Effector memory CD4-positive, alpha-beta T cell (primary cell): Measurements from ENCODE around the gene PDPK1.
"Not testable (repeated sequence)": the region's sequence is repeated elsewhere in the genome, so short reads cannot be mapped to it uniquely, and the experiment has no call there.

ENCODE experiments used
- DNase-seq, 3 donors: peaks; one replicate each; pipeline ENCODE4 v3.0.0-alpha.2; 2020
- H3K27ac ChIP-seq: 2 replicates; pipeline ENCODE4 v1.7.0; 2013; ENCODE audit warnings: mild to moderate bottlenecking, low read length, moderate library complexity; ENCODE audit not compliant: insufficient read depth, poor library complexity, severe bottlenecking
- H3K27me3 ChIP-seq: replicated peaks from 2 replicates; pipeline ENCODE4 v1.7.0; 2013; ENCODE audit warnings: mild to moderate bottlenecking, low read length; ENCODE audit not compliant: insufficient read depth, control insufficient read depth, poor library complexity, severe bottlenecking
- H3K36me3 ChIP-seq: 2 replicates; pipeline ENCODE4 v1.7.0; 2013; ENCODE audit warnings: mild to moderate bottlenecking, low read length, moderate library complexity; ENCODE audit not compliant: control insufficient read depth, insufficient read depth
- H3K4me1 ChIP-seq: 2 replicates; pipeline ENCODE4 v1.7.0; 2013; ENCODE audit warnings: low read length, mild to moderate bottlenecking; ENCODE audit not compliant: control insufficient read depth, insufficient read depth, poor library complexity, severe bottlenecking
- H3K4me3 ChIP-seq: 2 replicates; pipeline ENCODE4 v1.7.0; 2013; ENCODE audit warnings: low read length, low read depth, mild to moderate bottlenecking; ENCODE audit not compliant: insufficient read depth, poor library complexity, severe bottlenecking
- H3K9me3 ChIP-seq: 2 replicates; pipeline ENCODE4 v1.7.0; 2013; ENCODE audit warnings: mild to moderate bottlenecking, low read length, moderate library complexity; ENCODE audit not compliant: control insufficient read depth

Gene PDPK1

GRCh38 chr16:2639071-2639721 lies 101.4 kb downstream of the PDPK1 start:
- H3K9me3 ChIP-seq, H3K27ac ChIP-seq, H3K4me3 ChIP-seq, H3K4me1 ChIP-seq, H3K36me3 ChIP-seq, H3K27me3 ChIP-seq: not testable (repeated sequence)
- DNase-seq, result peak in 2 of 3 donors; percentile 23 to 43

GRCh38 chr16:2639722-2640072 lies 101.9 kb downstream of the PDPK1 start:
- H3K4me3 ChIP-seq, H3K27me3 ChIP-seq, H3K4me1 ChIP-seq, H3K9me3 ChIP-seq, DNase-seq, H3K36me3 ChIP-seq, H3K27ac ChIP-seq: not testable (repeated sequence)

GRCh38 chr16:2642561-2642960 lies 104.7 kb downstream of the PDPK1 start:
- H3K9me3 ChIP-seq, H3K4me1 ChIP-seq, H3K36me3 ChIP-seq, H3K27ac ChIP-seq, H3K27me3 ChIP-seq, DNase-seq, H3K4me3 ChIP-seq: not testable (repeated sequence)

DNA sequence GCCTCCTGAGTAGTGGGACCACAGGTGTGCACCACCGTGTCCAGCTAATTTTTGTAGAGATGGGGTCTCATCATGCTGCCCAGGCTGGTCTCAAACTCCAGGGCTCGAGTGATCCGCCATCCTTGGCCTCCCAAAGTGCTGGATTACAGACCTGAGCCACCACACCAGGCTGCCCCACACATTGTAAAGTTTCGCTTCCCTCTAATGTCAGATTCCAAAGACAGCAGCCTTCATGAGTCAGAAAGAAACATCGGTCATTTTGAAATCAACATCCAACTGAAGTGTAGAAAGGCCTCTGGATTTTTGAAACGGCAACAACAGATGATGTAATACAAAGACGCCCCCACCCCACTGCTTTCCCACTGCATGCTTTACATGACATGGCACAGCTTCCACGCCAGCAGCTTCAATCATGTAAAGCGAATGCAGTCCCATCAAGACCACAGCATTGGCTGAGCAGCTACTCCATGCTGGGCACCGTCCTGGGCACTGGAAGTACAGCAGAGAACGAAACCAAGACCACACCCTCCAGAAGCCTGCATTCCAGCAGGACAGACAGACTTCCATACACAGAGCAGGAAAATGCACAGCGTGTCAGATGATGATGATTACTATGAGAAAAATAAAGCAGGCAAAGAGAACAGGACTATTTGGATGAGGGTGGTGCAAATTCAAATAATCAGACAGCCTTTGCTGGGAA lies 107.1 kb downstream of the PDPK1 start:
- not testable (repeated sequence) for H3K4me3 ChIP-seq, H3K4me1 ChIP-seq, H3K9me3 ChIP-seq, DNase-seq, H3K27me3 ChIP-seq, H3K36me3 ChIP-seq, H3K27ac ChIP-seq

- H3K36me3 ChIP-seq, H3K9me3 ChIP-seq, H3K4me3 ChIP-seq, H3K4me1 ChIP-seq, DNase-seq, H3K27ac ChIP-seq, H3K27me3 ChIP-seq: not testable (repeated sequence)
These were observed 113.5 kb downstream of the PDPK1 start for GRCh38 chr16:2651268-2651871.
